ENCODE data around the gene GPNMB.

DNA sequence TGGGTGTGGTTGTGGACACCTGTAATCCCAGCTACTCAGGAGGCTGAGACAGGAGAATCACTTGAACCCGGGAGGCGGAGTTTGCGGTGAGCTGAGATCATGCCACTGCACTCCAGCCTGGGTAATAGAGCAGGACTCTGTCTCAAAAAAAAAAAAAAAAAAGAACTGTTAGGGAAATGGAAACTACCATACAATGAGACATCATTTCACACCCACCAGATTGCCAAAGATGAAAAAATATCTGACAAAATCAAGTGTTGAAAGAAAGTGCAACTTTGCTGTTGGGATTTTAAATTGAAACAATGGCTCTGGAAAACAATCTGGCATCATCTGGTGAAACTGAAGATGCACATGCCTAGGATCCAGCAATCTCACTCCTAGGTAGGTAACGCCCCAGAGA, 36.5 kb downstream of the GPNMB start:
- TF ChIP-seq, protein P1, sequence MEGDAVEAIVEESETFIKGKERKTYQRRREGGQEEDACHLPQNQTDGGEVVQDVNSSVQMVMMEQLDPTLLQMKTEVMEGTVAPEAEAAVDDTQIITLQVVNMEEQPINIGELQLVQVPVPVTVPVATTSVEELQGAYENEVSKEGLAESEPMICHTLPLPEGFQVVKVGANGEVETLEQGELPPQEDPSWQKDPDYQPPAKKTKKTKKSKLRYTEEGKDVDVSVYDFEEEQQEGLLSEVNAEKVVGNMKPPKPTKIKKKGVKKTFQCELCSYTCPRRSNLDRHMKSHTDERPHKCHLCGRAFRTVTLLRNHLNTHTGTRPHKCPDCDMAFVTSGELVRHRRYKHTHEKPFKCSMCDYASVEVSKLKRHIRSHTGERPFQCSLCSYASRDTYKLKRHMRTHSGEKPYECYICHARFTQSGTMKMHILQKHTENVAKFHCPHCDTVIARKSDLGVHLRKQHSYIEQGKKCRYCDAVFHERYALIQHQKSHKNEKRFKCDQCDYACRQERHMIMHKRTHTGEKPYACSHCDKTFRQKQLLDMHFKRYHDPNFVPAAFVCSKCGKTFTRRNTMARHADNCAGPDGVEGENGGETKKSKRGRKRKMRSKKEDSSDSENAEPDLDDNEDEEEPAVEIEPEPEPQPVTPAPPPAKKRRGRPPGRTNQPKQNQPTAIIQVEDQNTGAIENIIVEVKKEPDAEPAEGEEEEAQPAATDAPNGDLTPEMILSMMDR (conservative IDR thresholded peaks at IDR 0.05; ENCODE audit: low read depth, low read length), result no peak
- TF ChIP-seq EZH2phosphoT487 (IDR thresholded peaks at IDR 0.05; ENCODE audit: borderline replicate concordance, low read length), result no peak
- TF ChIP-seq EZH2 (IDR thresholded peaks at IDR 0.05; ENCODE audit: low read length, unreplicated experiment), result no peak
